K562 (cell line): ENCODE measurements around the gene HELLS. TPM values are rescaled to one million over a fixed set of nuclear protein-coding genes. Genes with fewer than 3 reads are reported as not detected.
"Not testable (repeated sequence)": the region's sequence is repeated elsewhere in the genome, so short reads cannot be mapped to it uniquely, and the experiment has no call there.

ENCODE experiments used
- ATAC-seq: fragments of 200-7000 bp; cut with Tn5 transposase; 3 replicates; pipeline ENCODE4 v1.9.1; 2020; ENCODE audit warnings: moderate library complexity
- BruUV-seq: library from RNA; stranded (reverse); fragments of 400-500 nt; replicated peaks from 2 replicates; lab custom pipeline; 2021; lab: Mats Ljungman, UMichigan
- CTCF ChIA-PET: fragments of 300-600 bp; formaldehyde crosslinking; extraction: SDS; loops from one replicate; lab custom pipeline; 2021; ENCODE audit warnings: low intra/inter-chr PET ratio; lab: Yijun Ruan, JAX
- POLR2A ChIA-PET: fragments of 300-600, 350-650 bp; sonication (Branson Sonifier 250); formaldehyde crosslinking; extraction: SDS; loops from one replicate; lab custom pipeline; 2021; ENCODE audit warnings: antibody characterized with exemption, inconsistent platforms; lab: Yijun Ruan, JAX
- DNase-seq, 4 experiments: peaks; one replicate each; pipeline versions ENCODE4 v3.0.0 to v3.0.0-alpha.2; 2011 to 2018; ENCODE audit warnings: low spot score in 3 of 4, mixed read lengths in 3 of 4; ENCODE audit errors: extremely low read depth in 1 of 4
- FAIRE-seq: peaks from 2 replicates; lab custom pipeline; 2011; peaks lifted over from hg19 to GRCh38; lab: Jason Lieb, UNC
- H2AFZ ChIP-seq: 2 replicates; pipeline ENCODE4 v1.6.0; 2011; ENCODE audit warnings: low read depth, low read length, control low read depth, inconsistent platforms
- H3K27ac ChIP-seq: fragments of 200-600 bp; 3 replicates; pipeline ENCODE4 v1.8.0; 2011; ENCODE audit warnings: low read depth, mild to moderate bottlenecking, control low read depth, inconsistent platforms, low read length, moderate library complexity, mixed read lengths; ENCODE audit errors: extremely low read depth
- H3K27me3 ChIP-seq, 2 experiments: fragments of 300-600 bp in 1 of 2; 2 replicates in 1 of 2; 3 replicates in 1 of 2; pipeline versions ENCODE4 v1.6.0 to v1.8.0; 2011; ENCODE audit warnings: inconsistent platforms in 2 of 2, low read length in 2 of 2, mild to moderate bottlenecking in 1 of 2, mixed read lengths in 1 of 2, moderate library complexity in 1 of 2; ENCODE audit not compliant: control insufficient read depth in 2 of 2, insufficient read depth in 2 of 2
- H3K36me3 ChIP-seq: fragments of 300-600 bp; 3 replicates; pipeline ENCODE4 v1.8.0; 2011; ENCODE audit warnings: mild to moderate bottlenecking, low read length, inconsistent platforms; ENCODE audit not compliant: control insufficient read depth, insufficient read depth
- H3K4me1 ChIP-seq, 2 experiments: fragments of 200-600 bp in 1 of 2; replicated peaks in 1 of 2; 2 replicates in 1 of 2; 3 replicates in 1 of 2; pipeline versions ENCODE4 v1.5.1 to v1.8.0; 2011; ENCODE audit warnings: inconsistent platforms in 2 of 2, low read length in 2 of 2, mild to moderate bottlenecking in 1 of 2, mixed read lengths in 1 of 2, moderate library complexity in 1 of 2; ENCODE audit not compliant: control insufficient read depth in 2 of 2, insufficient read depth in 2 of 2
- H3K4me2 ChIP-seq: 2 replicates; pipeline ENCODE4 v1.6.1; 2011; ENCODE audit warnings: low read length, control low read depth, inconsistent platforms, mixed read lengths; ENCODE audit not compliant: insufficient read depth
- H3K4me3 ChIP-seq: fragments of 200-600 bp; sonication (generic), shearing (Covaris generic); 2 replicates; pipeline ENCODE4 v1.5.1; 2016; ENCODE audit warnings: control low read depth, inconsistent platforms
- H3K79me2 ChIP-seq: fragments of 200-600 bp; 3 replicates; pipeline ENCODE4 v1.8.0; 2011; ENCODE audit warnings: low read length, inconsistent platforms; ENCODE audit not compliant: control insufficient read depth, insufficient read depth
- H3K9ac ChIP-seq, 2 experiments: 2 replicates each; pipeline versions ENCODE4 v1.6.0 to v1.6.1; 2011; ENCODE audit warnings: low read depth in 2 of 2, low read length in 2 of 2, control low read depth in 1 of 2, inconsistent platforms in 1 of 2, mild to moderate bottlenecking in 1 of 2, mixed read lengths in 1 of 2; ENCODE audit not compliant: insufficient read depth in 1 of 2
- H3K9me1 ChIP-seq: one replicate; pipeline ENCODE4 v1.6.0; 2011; ENCODE audit warnings: inconsistent platforms, mild to moderate bottlenecking, low read length, moderate library complexity; ENCODE audit not compliant: control insufficient read depth, insufficient read depth
- H3K9me3 ChIP-seq: replicated peaks from 2 replicates; pipeline ENCODE4 v1.5.1; 2011; ENCODE audit warnings: low read depth, low read length, inconsistent platforms; ENCODE audit not compliant: control insufficient read depth, insufficient read depth
- H4K20me1 ChIP-seq: replicated peaks from 2 replicates; pipeline ENCODE4 v1.6.1; 2011; ENCODE audit warnings: low read length, inconsistent platforms, mixed read lengths; ENCODE audit not compliant: control insufficient read depth, insufficient read depth
- GATAD2B ChIP-seq: fragments of 450-650 bp; IDR thresholded peaks from 2 replicates; pipeline ENCODE4 v1.6.1; 2017; ENCODE audit warnings: mild to moderate bottlenecking, borderline replicate concordance
- MITF ChIP-seq: IDR thresholded peaks from 2 replicates; pipeline ENCODE4 v1.6.1; 2014; ENCODE audit warnings: antibody characterized with exemption
- RCOR1 ChIP-seq, 2 experiments: IDR thresholded peaks; 2 replicates each; pipeline ENCODE4 v1.6.1; 2012; ENCODE audit warnings: low read depth in 2 of 2, low read length in 2 of 2, borderline replicate concordance in 1 of 2, improper control_type of control experiment in 1 of 2
- TCFL5 ChIP-seq: fragments of 250-450 bp; sonication (Bioruptor Pico); conservative IDR thresholded peaks from 2 replicates; pipeline ENCODE4 v1.6.1; 2021; ENCODE audit warnings: mild to moderate bottlenecking, moderate library complexity, matching md5 sums
- ZZZ3 ChIP-seq: fragments of 450-650 bp; IDR thresholded peaks from 2 replicates; pipeline ENCODE4 v1.6.1; 2016; ENCODE audit warnings: antibody characterized with exemption, mild to moderate bottlenecking, moderate library complexity
- WGBS: fragments of 100-300 bp; shearing (Covaris generic); methylation state at CpG from one replicate; pipeline ENCODE4 v1.1.6; 2016; ENCODE audit warnings: low coverage, mixed read lengths; ENCODE audit not compliant: insufficient coverage; ENCODE audit errors: missing lambda C conversion rate; 5-methylcytosine and 5-hydroxymethylcytosine counted together
- in situ Hi-C: fragments of 300-500 bp; cut with MboI; formaldehyde crosslinking; loops from 4 replicates; pipeline ENCODE4 v1.15.0; 2018; ENCODE audit warnings: inconsistent platforms, mixed read lengths
- intact Hi-C: fragments of 100-400 bp; cut with micrococcal nuclease; formaldehyde crosslinking; loops from 2 replicates; pipeline ENCODE4 v1.14.2; 2022
- polyA plus RNA-seq, 8 experiments: library from polyadenylated mRNA; depleted of rRNA in 4 of 8; stranded (reverse) in 5 of 8; unstranded in 3 of 8; fragments of >200 nt; fragmentation: Nextera tagmentation in 2 of 8; fragmentation: Illumina TruSeq in 1 of 8; extraction: Ambion mirVana in 2 of 8; extraction: Trizol in 1 of 8; gene quantifications; 2 replicates each; pipeline versions ENCODE4 v1.2.1 to v1.2.3, GENCODE V29; 2011 to 2014; ENCODE audit warnings: inconsistent platforms in 1 of 8, missing spikeins in 1 of 8
- total RNA-seq, 7 experiments: library from RNA; depleted of rRNA in 6 of 7; stranded (reverse); fragments of >200 nt in 6 of 7; fragmentation: Illumina TruSeq in 2 of 7; extraction: Trizol in 2 of 7; gene quantifications; 2 replicates each; pipeline versions ENCODE4 v1.2.1 to v1.2.3, GENCODE V29; 2011 to 2021; ENCODE audit warnings: low replicate concordance in 1 of 7
- TF ChIP-seq, protein P1 (sequence below), 3 experiments: IDR thresholded peaks in 2 of 3; conservative IDR thresholded peaks in 1 of 3; 2 replicates each; pipeline ENCODE4 v1.5.1; 2011 to 2012; ENCODE audit warnings: low read length in 3 of 3, mild to moderate bottlenecking in 3 of 3, control low read depth in 2 of 3, improper control_type of control experiment in 1 of 3, inconsistent platforms in 1 of 3, low read depth in 1 of 3, mixed read lengths in 1 of 3, moderate library complexity in 1 of 3; ENCODE audit not compliant: insufficient read depth in 2 of 3

The HELLS gene
- total and polyA plus RNA-seq, 9 of the 15 experiments (the other 6 are each of a cell fraction or from before 2014, with no cell fraction given): 8.8 to 52.1 (median 24.7) TPM

GRCh38 chr10:94549221-94549620 is 3.6 kb downstream of the HELLS start:
- H3K4me2 ChIP-seq: no peak overlapping the region
- in situ Hi-C loops (no loop called here), intact Hi-C loops (no loop called here)
- FAIRE-seq (no peak), ATAC-seq (no peak), DNase-seq (no peak)
- H3K36me3 ChIP-seq: peaks cover 37% of the 10 kb centered on the region; the same call in 2 of the 3 replicates
- H3K9ac ChIP-seq: no peak overlapping the region
- BruUV-seq: no TSS peak
- H3K27ac ChIP-seq: no peak overlapping the region
- no peaks in the 10 kb centered on the region for H3K27me3 ChIP-seq
- no peaks in the 10 kb centered on the region for H3K9me1 ChIP-seq
- no peak overlapping the region for H3K4me3 ChIP-seq
- CTCF ChIA-PET: no interaction called here
- no peaks in the 10 kb centered on the region for H4K20me1 ChIP-seq
- TF ChIP-seq GATAD2B: no peak
- TF ChIP-seq TCFL5 (CRISPR knock-in tag): no peak
- TF ChIP-seq, protein P1, sequence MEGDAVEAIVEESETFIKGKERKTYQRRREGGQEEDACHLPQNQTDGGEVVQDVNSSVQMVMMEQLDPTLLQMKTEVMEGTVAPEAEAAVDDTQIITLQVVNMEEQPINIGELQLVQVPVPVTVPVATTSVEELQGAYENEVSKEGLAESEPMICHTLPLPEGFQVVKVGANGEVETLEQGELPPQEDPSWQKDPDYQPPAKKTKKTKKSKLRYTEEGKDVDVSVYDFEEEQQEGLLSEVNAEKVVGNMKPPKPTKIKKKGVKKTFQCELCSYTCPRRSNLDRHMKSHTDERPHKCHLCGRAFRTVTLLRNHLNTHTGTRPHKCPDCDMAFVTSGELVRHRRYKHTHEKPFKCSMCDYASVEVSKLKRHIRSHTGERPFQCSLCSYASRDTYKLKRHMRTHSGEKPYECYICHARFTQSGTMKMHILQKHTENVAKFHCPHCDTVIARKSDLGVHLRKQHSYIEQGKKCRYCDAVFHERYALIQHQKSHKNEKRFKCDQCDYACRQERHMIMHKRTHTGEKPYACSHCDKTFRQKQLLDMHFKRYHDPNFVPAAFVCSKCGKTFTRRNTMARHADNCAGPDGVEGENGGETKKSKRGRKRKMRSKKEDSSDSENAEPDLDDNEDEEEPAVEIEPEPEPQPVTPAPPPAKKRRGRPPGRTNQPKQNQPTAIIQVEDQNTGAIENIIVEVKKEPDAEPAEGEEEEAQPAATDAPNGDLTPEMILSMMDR (IDR thresholded peaks at IDR 0.05 in 2 of 3, conservative IDR thresholded peaks at IDR 0.05 in 1 of 3; ENCODE audit: insufficient read depth in 2 of 3, low read depth in 1 of 3, low read length in 3 of 3): no peak
- no peak for TF ChIP-seq ZZZ3
- TF ChIP-seq MITF: no peak
- no peak for TF ChIP-seq RCOR1 (IDR thresholded peaks at IDR 0.05; ENCODE audit: borderline replicate concordance in 1 of 2, low read depth in 2 of 2, low read length in 2 of 2)
- TF ChIP-seq, all 486 proteins: peak for 0
- H3K4me1 ChIP-seq: peaks cover 5 to 8% of the 10 kb centered on the region in 2 experiments; a peak in 4 of 5 replicates
- POLR2A ChIA-PET: no interaction called here
- peaks cover 35% of the 10 kb centered on the region for H3K79me2 ChIP-seq
- no peak overlapping the region for H2AFZ ChIP-seq
- no peaks in the 10 kb centered on the region for H3K9me3 ChIP-seq

DNA sequence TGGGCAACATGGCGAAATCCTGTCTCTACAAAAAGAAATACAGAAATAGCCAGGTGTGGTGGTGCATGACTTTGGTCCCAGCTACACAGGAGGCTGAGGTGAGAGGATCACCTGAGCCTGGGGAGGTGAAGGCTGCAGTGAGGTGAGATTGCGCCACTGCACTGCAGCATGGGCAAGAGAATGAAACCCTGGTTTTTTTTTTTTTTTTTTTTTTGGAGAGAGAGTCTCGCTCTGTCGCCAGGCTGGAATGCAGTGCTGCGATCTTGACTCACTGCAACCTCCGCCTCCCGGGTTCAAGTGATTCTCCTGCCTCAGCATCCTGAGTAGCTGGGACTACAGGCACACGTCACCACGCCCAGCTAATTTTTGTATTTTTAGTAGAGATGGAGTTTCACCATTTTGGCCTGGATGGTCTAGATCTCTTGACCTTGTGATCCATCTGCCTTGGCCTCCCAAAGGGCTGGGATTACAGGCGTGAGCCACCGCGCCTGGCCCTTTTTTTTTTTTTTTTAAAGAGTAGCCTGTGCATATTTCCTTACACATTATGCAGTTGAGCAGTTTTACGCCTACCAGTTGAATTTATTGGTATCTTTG is 22.2 kb downstream of the HELLS start:
- H3K36me3 ChIP-seq: peaks cover 60% of the 10 kb centered on the region; the same call in 2 of the 3 replicates

More for the DNA sequence above, 22.2 kb downstream of the HELLS start:
- DNase-seq, H3K4me1 ChIP-seq, FAIRE-seq, H4K20me1 ChIP-seq, H3K27me3 ChIP-seq, H3K4me2 ChIP-seq, CTCF ChIA-PET, in situ Hi-C loops, BruUV-seq, ATAC-seq, H3K4me3 ChIP-seq, H2AFZ ChIP-seq, H3K9me1 ChIP-seq, POLR2A ChIA-PET, H3K9ac ChIP-seq, H3K27ac ChIP-seq, intact Hi-C loops, H3K9me3 ChIP-seq, H3K79me2 ChIP-seq: not testable (repeated sequence)
- 90% methylated on average over 2 of the region's 13 CpGs for WGBS
